ENCODE results near the gene SRRM1.
A peak's percentile ranks its signal among the peaks of the same experiment; 100 is the strongest.
"Not testable (repeated sequence)": the region's sequence is repeated elsewhere in the genome, so short reads cannot be mapped to it uniquely, and the experiment has no call there.

Gene SRRM1

DNA sequence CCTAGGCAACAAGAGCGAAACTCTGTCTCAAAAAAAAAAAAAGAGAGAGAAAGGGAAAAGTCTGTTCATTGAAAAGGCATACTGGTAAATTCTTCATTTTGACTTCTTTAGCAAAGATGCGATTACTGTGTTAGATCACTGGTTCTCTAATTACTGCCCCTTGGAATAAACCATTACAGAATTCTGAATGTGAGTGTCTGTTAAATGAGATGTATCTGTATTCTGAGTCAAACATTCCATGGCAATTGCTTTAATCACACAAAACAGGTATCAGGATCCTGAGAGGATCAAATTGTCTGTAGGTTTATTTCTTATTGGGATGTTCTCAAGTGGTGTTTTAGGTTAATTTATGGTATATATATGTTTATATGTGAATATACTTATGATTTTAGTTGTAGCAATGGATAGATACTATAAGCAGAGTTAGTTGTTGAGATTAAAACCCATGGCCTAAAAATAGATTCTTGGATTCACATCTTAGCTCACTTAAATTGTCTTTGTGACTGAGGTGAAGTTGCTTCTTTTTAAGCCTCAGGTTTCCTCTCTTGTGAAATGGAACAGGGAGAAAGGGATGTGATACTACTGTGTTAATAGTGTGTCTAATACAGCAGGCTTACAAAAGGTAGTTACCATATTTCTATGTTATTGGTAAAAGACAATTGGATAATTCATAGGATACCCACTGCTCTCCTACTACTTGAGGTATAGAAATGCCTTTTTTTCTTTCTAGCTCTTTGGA, 16.2 kb downstream of the SRRM1 start:
- H3K4me3 Mint-ChIP-seq: no peak overlapping the region
- no peak overlapping the region for H3K27ac Mint-ChIP-seq
- DNase-seq (ENCODE audit: low spot score in 2 of 2) (no peak), ATAC-seq (ENCODE audit: low read depth) (no peak)
- no peaks in the 10 kb centered on the region for H3K27me3 Mint-ChIP-seq
- H3K9me3 Mint-ChIP-seq: no peaks in the 10 kb centered on the region
- peaks cover 24% of the 10 kb centered on the region for H3K36me3 Mint-ChIP-seq
- peaks cover 3% of the 10 kb centered on the region for H3K4me1 Mint-ChIP-seq

DNA sequence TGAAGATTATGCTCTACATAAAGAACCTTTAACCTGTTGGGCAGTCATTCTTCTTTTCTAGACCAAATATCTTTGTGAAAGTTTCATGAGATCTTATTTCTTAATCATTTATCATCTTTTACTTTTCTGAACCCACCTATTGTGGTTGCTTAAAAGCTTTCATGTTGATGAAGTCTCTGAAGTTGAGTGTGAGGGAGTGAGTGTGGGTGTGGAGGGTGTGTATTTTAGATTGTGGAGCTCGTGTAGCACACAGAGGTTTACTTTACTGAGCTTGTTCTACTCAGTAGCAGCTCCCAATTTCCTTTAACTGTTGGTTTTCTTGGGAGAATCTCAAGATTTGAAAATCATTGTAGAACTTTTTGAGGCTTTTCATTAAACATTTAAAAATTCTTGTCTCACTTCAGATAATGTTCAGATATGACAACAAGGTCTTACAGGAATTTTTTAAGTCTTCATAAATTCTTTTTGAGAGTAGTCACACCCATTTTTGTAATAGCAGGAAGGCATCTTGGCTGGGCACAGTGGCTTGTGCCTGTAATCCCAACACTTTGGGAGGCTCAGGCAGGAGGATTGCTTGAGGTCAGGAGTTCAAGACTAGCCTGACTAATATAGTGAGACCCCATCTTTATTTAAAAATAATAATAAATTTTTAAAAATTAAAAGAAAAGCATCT, 17.0 kb downstream of the SRRM1 start:
- no peaks in the 10 kb centered on the region for H3K27me3 Mint-ChIP-seq
- ATAC-seq (ENCODE audit: low read depth): no peak
- no peaks in the 10 kb centered on the region for H3K9me3 Mint-ChIP-seq
- peaks cover 3% of the 10 kb centered on the region for H3K4me1 Mint-ChIP-seq
- no peak overlapping the region for H3K27ac Mint-ChIP-seq
- H3K4me3 Mint-ChIP-seq: no peak overlapping the region
- H3K36me3 Mint-ChIP-seq: peaks cover 20% of the 10 kb centered on the region
- no peak for DNase-seq (ENCODE audit: low spot score in 2 of 2)

DNA sequence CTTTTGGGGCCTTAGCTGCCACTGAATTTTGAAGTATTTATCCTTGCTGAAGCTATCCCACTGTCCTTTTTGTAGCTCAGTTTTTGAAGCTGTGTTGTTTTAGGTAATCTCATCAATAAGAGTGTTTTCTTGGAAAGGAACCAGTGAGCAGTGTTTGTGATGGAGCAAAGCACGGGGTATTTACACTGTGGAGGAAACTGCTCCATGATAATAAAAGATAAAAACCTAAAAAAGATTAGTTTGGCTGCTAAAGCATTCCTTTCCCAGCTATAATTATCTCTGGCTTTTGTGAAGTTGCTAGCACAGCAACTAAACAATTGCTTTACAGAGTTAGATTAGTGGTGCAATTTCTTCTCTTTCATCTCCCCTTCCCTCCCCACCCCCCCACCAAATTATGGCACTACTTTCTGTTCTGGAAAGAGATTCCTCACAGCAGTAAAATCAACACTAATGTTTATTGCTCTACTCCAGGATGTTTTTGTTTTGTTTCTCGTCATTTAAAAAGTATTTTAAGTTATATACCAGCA, 21.5 kb downstream of the SRRM1 start:
- H3K9me3 Mint-ChIP-seq: no peaks in the 10 kb centered on the region
- H3K36me3 Mint-ChIP-seq: peaks cover 25% of the 10 kb centered on the region
- H3K27ac Mint-ChIP-seq: no peak overlapping the region
- DNase-seq (ENCODE audit: low spot score in 2 of 2) (no peak), ATAC-seq (ENCODE audit: low read depth) (no peak)
- H3K4me1 Mint-ChIP-seq: no peaks in the 10 kb centered on the region
- H3K27me3 Mint-ChIP-seq: no peaks in the 10 kb centered on the region
- H3K4me3 Mint-ChIP-seq: no peak overlapping the region

DNA sequence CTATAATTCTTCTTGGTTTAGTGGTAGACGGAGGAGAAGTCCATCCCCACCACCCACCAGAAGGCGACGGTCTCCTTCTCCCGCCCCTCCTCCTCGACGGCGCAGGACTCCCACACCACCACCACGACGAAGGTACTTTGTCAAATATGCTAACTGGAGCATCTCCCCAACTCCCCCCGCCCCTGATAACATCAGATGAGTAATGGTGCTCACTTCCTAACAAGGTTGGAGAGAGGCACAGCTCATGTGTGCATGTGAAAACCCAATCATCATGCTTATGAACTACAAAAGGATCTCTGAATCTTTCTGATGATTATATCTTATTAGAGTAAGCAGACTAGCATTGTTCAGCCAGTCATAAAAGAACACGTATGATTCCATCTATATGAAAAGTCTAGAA, 23.7 kb downstream of the SRRM1 start:
- Mint-ChIP-seq H3K27me3 (no peaks in the 10 kb centered on the region), H3K27ac (no peak overlapping the region), H3K36me3 (peaks cover 37% of the 10 kb centered on the region), H3K4me1 (no peaks in the 10 kb centered on the region), H3K4me3 (no peak overlapping the region), H3K9me3 (no peaks in the 10 kb centered on the region)
- DNase-seq (ENCODE audit: low spot score in 2 of 2): no peak
- no peak for ATAC-seq (ENCODE audit: low read depth)

- not testable (repeated sequence) for ATAC-seq (ENCODE audit: low read depth); H3K4me1 Mint-ChIP-seq; DNase-seq (ENCODE audit: low spot score in 2 of 2); H3K4me3 Mint-ChIP-seq; H3K27me3 Mint-ChIP-seq; H3K9me3 Mint-ChIP-seq
- peak overlapping the region; percentile 32 for H3K27ac Mint-ChIP-seq
- H3K36me3 Mint-ChIP-seq: peaks cover 47% of the 10 kb centered on the region
Observed at GRCh38 chr1:24671372-24671771, 28.3 kb downstream of the SRRM1 start.

GRCh38 chr1:24672686-24673085, 29.6 kb downstream of the SRRM1 start:
- peaks cover 44% of the 10 kb centered on the region for H3K36me3 Mint-ChIP-seq
- H3K27ac Mint-ChIP-seq; ATAC-seq (ENCODE audit: low read depth); DNase-seq (ENCODE audit: low spot score in 2 of 2); H3K4me3 Mint-ChIP-seq; H3K4me1 Mint-ChIP-seq; H3K9me3 Mint-ChIP-seq; H3K27me3 Mint-ChIP-seq: not testable (repeated sequence)

DNA sequence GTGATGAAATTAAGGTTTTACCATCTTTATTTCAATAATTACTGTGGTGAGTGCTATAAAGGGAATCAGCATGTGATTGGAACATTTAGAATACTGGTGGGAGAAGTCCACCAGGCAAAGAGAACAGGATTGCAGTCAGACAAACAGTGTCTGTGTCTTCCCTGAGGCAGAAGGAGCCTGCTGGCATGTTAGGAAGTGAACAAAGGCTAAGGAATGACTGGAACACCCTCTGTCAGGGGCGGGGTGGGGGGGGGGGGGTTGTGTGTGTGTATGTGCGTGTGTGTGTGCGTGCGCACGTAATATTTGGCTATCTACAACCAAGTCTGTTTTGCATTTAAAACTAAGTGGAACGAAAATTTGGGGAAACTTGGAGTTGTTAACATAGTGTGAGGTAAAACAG, 30.2 kb downstream of the SRRM1 start:
- Mint-ChIP-seq H3K4me3 (no peak overlapping the region), H3K27ac (no peak overlapping the region), H3K36me3 (peaks cover 43% of the 10 kb centered on the region), H3K9me3 (no peaks in the 10 kb centered on the region), H3K27me3 (no peaks in the 10 kb centered on the region), H3K4me1 (no peaks in the 10 kb centered on the region)
- DNase-seq (ENCODE audit: low spot score in 2 of 2) (no peak), ATAC-seq (ENCODE audit: low read depth) (no peak)

GRCh38 chr1:24678421-24678820, 35.3 kb downstream of the SRRM1 start:
- not testable (repeated sequence) for H3K27me3 Mint-ChIP-seq; H3K9me3 Mint-ChIP-seq; H3K27ac Mint-ChIP-seq; DNase-seq (ENCODE audit: low spot score in 2 of 2); H3K4me1 Mint-ChIP-seq; H3K4me3 Mint-ChIP-seq; ATAC-seq (ENCODE audit: low read depth)
- H3K36me3 Mint-ChIP-seq: peaks cover 13% of the 10 kb centered on the region

DNA sequence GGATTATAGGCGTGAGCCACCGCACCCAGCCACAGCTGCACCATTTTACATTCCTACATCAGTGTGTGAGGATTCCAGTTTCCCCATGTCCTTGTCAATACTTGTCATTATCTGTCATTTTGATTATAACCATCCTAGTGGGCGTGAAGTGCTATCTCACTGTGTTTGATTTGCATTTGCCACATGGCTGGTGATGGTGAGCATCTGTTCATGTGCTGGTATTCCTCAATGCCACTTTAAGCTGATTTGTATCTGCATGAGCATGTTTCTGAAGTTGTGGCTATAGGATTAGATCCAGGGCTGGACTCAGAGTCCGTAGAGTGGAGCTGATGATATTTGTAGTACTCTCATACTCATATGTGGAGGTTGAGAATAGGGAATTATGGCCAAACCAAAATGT, 36.6 kb downstream of the SRRM1 start:
- no peaks in the 10 kb centered on the region for H3K9me3 Mint-ChIP-seq
- H3K27ac Mint-ChIP-seq: no peak overlapping the region
- no peak overlapping the region for H3K4me3 Mint-ChIP-seq
- H3K36me3 Mint-ChIP-seq: peaks cover 9% of the 10 kb centered on the region
- DNase-seq (ENCODE audit: low spot score in 2 of 2) (no peak), ATAC-seq (ENCODE audit: low read depth) (no peak)
- no peaks in the 10 kb centered on the region for H3K4me1 Mint-ChIP-seq
- H3K27me3 Mint-ChIP-seq: no peaks in the 10 kb centered on the region

DNA sequence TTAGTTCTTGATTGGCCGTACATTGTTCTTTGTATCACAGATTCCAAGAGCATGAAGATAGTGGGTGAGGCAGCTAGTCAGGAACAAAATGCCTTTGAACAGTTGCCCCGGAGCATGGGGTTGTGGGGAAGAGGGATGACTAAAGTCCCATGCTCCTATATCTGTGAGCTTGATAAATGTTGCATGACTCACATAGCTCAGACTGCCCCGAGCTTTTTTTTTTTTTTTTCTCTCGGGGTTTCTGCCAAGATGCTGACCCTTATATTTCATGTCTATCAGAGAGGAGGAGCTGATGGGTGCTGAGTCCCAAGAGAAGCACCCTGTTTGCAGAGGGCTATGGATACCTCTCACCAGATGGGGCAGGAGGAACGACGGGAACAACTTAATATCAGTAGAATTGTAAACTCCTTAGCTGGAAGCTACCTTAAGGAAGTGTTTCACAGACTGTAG, 40.6 kb downstream of the SRRM1 start:
- no peak overlapping the region for H3K4me3 Mint-ChIP-seq
- DNase-seq (ENCODE audit: low spot score in 2 of 2) (no peak), ATAC-seq (ENCODE audit: low read depth) (no peak)
- peaks cover 4% of the 10 kb centered on the region for H3K4me1 Mint-ChIP-seq
- H3K36me3 Mint-ChIP-seq: no peaks in the 10 kb centered on the region
- H3K9me3 Mint-ChIP-seq: no peaks in the 10 kb centered on the region
- H3K27ac Mint-ChIP-seq: no peak overlapping the region
- no peaks in the 10 kb centered on the region for H3K27me3 Mint-ChIP-seq

DNA sequence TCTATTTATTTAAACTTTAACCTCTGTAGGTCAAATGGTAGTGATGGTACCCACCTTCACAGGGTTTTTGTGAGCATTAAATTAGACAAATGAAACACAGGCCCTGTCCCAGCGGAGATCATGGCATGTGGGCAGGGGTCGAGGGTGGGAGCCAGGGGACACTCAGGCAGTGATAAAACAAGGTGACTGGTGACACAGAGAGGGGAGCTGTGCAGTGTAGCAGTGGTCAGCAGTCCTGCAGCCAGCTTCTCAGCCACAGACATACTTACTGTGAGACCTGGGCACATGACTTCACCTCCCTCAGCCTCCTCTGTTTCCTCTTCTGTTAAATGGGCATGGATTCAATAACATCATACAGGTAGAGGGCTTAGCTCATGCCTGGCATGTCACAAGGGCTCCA, 44.9 kb downstream of the SRRM1 start:
- H3K27ac Mint-ChIP-seq: no peak overlapping the region
- no peak for DNase-seq (ENCODE audit: low spot score in 2 of 2)
- no peaks in the 10 kb centered on the region for H3K27me3 Mint-ChIP-seq
- no peak for ATAC-seq (ENCODE audit: low read depth)
- H3K4me3 Mint-ChIP-seq: no peak overlapping the region
- H3K9me3 Mint-ChIP-seq: no peaks in the 10 kb centered on the region
- peaks cover 7% of the 10 kb centered on the region for H3K4me1 Mint-ChIP-seq
- no peaks in the 10 kb centered on the region for H3K36me3 Mint-ChIP-seq

- Mint-ChIP-seq H3K27me3 (no peaks in the 10 kb centered on the region), H3K4me1 (peaks cover 7% of the 10 kb centered on the region), H3K4me3 (no peak overlapping the region), H3K36me3 (no peaks in the 10 kb centered on the region), H3K27ac (no peak overlapping the region), H3K9me3 (no peaks in the 10 kb centered on the region)
- peak; percentile 63 to 64 for DNase-seq (ENCODE audit: low spot score in 2 of 2)
- peak; percentile 95 for ATAC-seq (ENCODE audit: low read depth)
Observed at GRCh38 chr1:24688621-24689195, 45.6 kb downstream of the SRRM1 start.

DNA sequence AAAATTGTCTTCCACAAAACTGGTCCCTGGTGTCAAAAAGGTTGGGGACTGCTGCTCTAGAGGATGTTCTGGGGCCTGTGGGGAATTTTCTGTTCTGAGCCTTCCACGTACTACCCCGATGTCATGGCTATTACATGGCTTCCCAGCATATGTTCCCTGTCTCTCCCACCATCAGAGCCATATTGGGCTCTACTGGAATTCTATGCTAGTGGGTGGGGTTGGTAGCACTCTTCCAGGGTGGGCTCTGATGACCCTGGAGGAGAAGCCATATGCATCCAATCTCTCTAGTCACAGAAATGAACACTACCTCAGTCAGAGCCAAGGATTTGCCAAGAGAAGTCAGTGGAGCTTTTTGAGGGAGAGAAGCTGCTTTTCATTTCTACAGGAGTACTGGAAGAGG, 47.9 kb downstream of the SRRM1 start:
- no peak for DNase-seq (ENCODE audit: low spot score in 2 of 2)
- ATAC-seq (ENCODE audit: low read depth): no peak
- H3K4me3 Mint-ChIP-seq: no peak overlapping the region
- H3K27ac Mint-ChIP-seq: peak overlapping the region; percentile 47
- H3K36me3 Mint-ChIP-seq: no peaks in the 10 kb centered on the region
- no peaks in the 10 kb centered on the region for H3K27me3 Mint-ChIP-seq
- peaks cover 23% of the 10 kb centered on the region for H3K4me1 Mint-ChIP-seq
- H3K9me3 Mint-ChIP-seq: no peaks in the 10 kb centered on the region

GRCh38 chr1:24692351-24692980, 49.4 kb downstream of the SRRM1 start:
- Mint-ChIP-seq H3K27me3 (no peaks in the 10 kb centered on the region), H3K36me3 (no peaks in the 10 kb centered on the region), H3K27ac (no peak overlapping the region), H3K9me3 (no peaks in the 10 kb centered on the region), H3K4me3 (no peak overlapping the region), H3K4me1 (peaks cover 25% of the 10 kb centered on the region)
- DNase-seq (ENCODE audit: low spot score in 2 of 2) (no peak), ATAC-seq (ENCODE audit: low read depth) (no peak)

Data from memory B cell (primary cell).